ENCODE measurements around the gene ACLY. TPM values are rescaled to one million over a fixed set of nuclear protein-coding genes. Genes with fewer than 3 reads are reported as not detected.

Gene ACLY
- polyA plus RNA-seq, 1 donor (not counting 4 experiments of a cell fraction or from before 2014, with no cell fraction given): 363 TPM

GRCh38 chr17:41930009-41930832, 11.5 kb upstream of the ACLY start, which contains the start of gene ODAD4:
Gene ODAD4, plus strand, starts transcription at chr17:41930617. Its CDS starts 107 bp downstream, at chr17:41930724.
- Histone ChIP-seq H3K4me2 (ENCODE audit: control insufficient read depth, extremely low read depth, insufficient read depth, low read depth, low read length) (peak within 1 kb of the TSS; percentile 95), H3K4me1 (ENCODE audit: control insufficient read depth, extremely low read depth, insufficient read depth, low read length) (peaks cover 9% of the 10 kb centered on the region), H3K9me3 (ENCODE audit: control insufficient read depth, low read depth, low read length) (no peaks in the 10 kb centered on the region), H3K27me3 (ENCODE audit: control insufficient read depth, extremely low read depth, insufficient read depth, low read length) (no peaks in the 10 kb centered on the region), H3K9me1 (ENCODE audit: control insufficient read depth, extremely low read depth, insufficient read depth, low read length) (no peaks in the 10 kb centered on the region), H3K9ac (ENCODE audit: control insufficient read depth, extremely low read depth, insufficient read depth, low read length) (peak within 1 kb of the TSS; percentile 67), H2AFZ (ENCODE audit: control insufficient read depth, low read length) (peak within 1 kb of the TSS; percentile 98), H3K79me2 (ENCODE audit: control insufficient read depth, insufficient read depth, low read length) (no peaks in the 10 kb centered on the region), H3K27ac (ENCODE audit: control insufficient read depth, insufficient read depth, low read length) (peak within 1 kb of the TSS; percentile 72), H3K4me3 (ENCODE audit: control insufficient read depth in 2 of 3, extremely low read depth in 1 of 3, insufficient read depth in 2 of 3, low read depth in 1 of 3, low read length in 3 of 3) (peak within 1 kb of the TSS; percentile 53 to 88 (median 78)), H3K36me3 (ENCODE audit: control insufficient read depth in 2 of 2, extremely low read depth in 1 of 2, insufficient read depth in 2 of 2, low read length in 2 of 2) (no peaks in the 10 kb centered on the region), H4K20me1 (ENCODE audit: control insufficient read depth, extremely low read depth, insufficient read depth, low read length) (no peaks in the 10 kb centered on the region)
- dilution Hi-C loops (cut with MboI; ENCODE audit: extremely low pct_ligation_motif_present, low sequenced_read_pairs): no loop called here
- DNase-seq (ENCODE audit: low read depth, low spot score) (peak; percentile 54), FAIRE-seq (peak; percentile 23)
- TF ChIP-seq CTCF (optimal IDR thresholded peaks at IDR 0.05 in 1 of 3, IDR thresholded peaks at IDR 0.05 in 1 of 3, conservative IDR thresholded peaks at IDR 0.05 in 1 of 3; ENCODE audit: extremely low read depth in 1 of 3, insufficient read depth in 2 of 3, low read length in 3 of 3): peak; percentile 48 to 64 (median 61)
- TF ChIP-seq EZH2 (IDR thresholded peaks at IDR 0.05; ENCODE audit: low read length): no peak

- peaks cover 9% of the 10 kb centered on the region for H3K4me1 ChIP-seq (ENCODE audit: control insufficient read depth, extremely low read depth, insufficient read depth, low read length)
- no peaks in the 10 kb centered on the region for H3K9me3 ChIP-seq (ENCODE audit: control insufficient read depth, low read depth, low read length)
- FAIRE-seq (no peak), DNase-seq (ENCODE audit: low read depth, low spot score) (no peak)
- H4K20me1 ChIP-seq (ENCODE audit: control insufficient read depth, extremely low read depth, insufficient read depth, low read length): no peaks in the 10 kb centered on the region
- H3K9me1 ChIP-seq (ENCODE audit: control insufficient read depth, extremely low read depth, insufficient read depth, low read length): no peaks in the 10 kb centered on the region
- H3K4me3 ChIP-seq (ENCODE audit: control insufficient read depth in 2 of 3, extremely low read depth in 1 of 3, insufficient read depth in 2 of 3, low read depth in 1 of 3, low read length in 3 of 3): no peak overlapping the region
- dilution Hi-C loops (cut with MboI; ENCODE audit: extremely low pct_ligation_motif_present, low sequenced_read_pairs): no loop called here
- no peaks in the 10 kb centered on the region for H3K79me2 ChIP-seq (ENCODE audit: control insufficient read depth, insufficient read depth, low read length)
- H3K36me3 ChIP-seq (ENCODE audit: control insufficient read depth in 2 of 2, extremely low read depth in 1 of 2, insufficient read depth in 2 of 2, low read length in 2 of 2): no peaks in the 10 kb centered on the region
- peak overlapping the region; percentile 95 for H3K4me2 ChIP-seq (ENCODE audit: control insufficient read depth, extremely low read depth, insufficient read depth, low read depth, low read length)
- no peak for TF ChIP-seq EZH2 (IDR thresholded peaks at IDR 0.05; ENCODE audit: low read length)
- TF ChIP-seq CTCF (optimal IDR thresholded peaks at IDR 0.05 in 1 of 3, IDR thresholded peaks at IDR 0.05 in 1 of 3, conservative IDR thresholded peaks at IDR 0.05 in 1 of 3; ENCODE audit: extremely low read depth in 1 of 3, insufficient read depth in 2 of 3, low read length in 3 of 3): no peak
- H3K9ac ChIP-seq (ENCODE audit: control insufficient read depth, extremely low read depth, insufficient read depth, low read length): no peak overlapping the region
- H2AFZ ChIP-seq (ENCODE audit: control insufficient read depth, low read length): no peak overlapping the region
- H3K27me3 ChIP-seq (ENCODE audit: control insufficient read depth, extremely low read depth, insufficient read depth, low read length): no peaks in the 10 kb centered on the region
- H3K27ac ChIP-seq (ENCODE audit: control insufficient read depth, insufficient read depth, low read length): no peak overlapping the region
Observed at GRCh38 chr17:41928693-41929251, 10.0 kb upstream of the ACLY start.
